Activated CD4-positive, alpha-beta T cell treated with anti-CD3 and anti-CD28 coated beads, Interleukin-2, Interleukin-4, amounts not matched to agents 100 ng/mL and 50 ng/mL, durations not matched to agents 16 hours and 8 hours (primary cell): Measurements from ENCODE around the gene TBX4.
A peak's percentile ranks its signal among the peaks of the same experiment; 100 is the strongest.
"Not testable (repeated sequence)": the region's sequence is repeated elsewhere in the genome, so short reads cannot be mapped to it uniquely, and the experiment has no call there.

Source experiments
- DNase-seq: peaks from one replicate; pipeline ENCODE4 v3.0.0-alpha.2; 2020; ENCODE audit warnings: low spot score

Gene TBX4

DNA sequence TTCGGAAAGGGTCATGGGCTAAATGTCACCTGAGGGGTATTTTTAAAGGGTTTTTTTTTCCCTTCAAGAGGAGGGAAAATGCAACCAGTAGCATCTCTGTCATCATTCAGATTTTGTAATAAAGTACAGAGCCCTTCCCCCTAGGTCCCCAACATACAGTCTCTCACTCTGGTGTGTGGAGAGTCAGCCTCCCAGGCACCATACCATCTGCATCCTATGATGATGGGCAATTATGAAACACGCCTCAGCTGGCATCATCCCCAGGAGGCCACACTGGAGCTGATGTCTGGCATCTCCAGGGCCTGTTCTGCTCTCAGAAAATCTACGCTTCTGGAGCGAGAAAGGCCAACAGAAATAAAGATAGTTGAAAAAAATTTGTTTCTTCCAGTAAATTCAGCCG lies 32.0 kb downstream of the TBX4 start:
- no peak for DNase-seq

- DNase-seq = no peak
Measured at GRCh38 chr17:61485067-61485775, 33.0 kb downstream of the TBX4 start.

DNA sequence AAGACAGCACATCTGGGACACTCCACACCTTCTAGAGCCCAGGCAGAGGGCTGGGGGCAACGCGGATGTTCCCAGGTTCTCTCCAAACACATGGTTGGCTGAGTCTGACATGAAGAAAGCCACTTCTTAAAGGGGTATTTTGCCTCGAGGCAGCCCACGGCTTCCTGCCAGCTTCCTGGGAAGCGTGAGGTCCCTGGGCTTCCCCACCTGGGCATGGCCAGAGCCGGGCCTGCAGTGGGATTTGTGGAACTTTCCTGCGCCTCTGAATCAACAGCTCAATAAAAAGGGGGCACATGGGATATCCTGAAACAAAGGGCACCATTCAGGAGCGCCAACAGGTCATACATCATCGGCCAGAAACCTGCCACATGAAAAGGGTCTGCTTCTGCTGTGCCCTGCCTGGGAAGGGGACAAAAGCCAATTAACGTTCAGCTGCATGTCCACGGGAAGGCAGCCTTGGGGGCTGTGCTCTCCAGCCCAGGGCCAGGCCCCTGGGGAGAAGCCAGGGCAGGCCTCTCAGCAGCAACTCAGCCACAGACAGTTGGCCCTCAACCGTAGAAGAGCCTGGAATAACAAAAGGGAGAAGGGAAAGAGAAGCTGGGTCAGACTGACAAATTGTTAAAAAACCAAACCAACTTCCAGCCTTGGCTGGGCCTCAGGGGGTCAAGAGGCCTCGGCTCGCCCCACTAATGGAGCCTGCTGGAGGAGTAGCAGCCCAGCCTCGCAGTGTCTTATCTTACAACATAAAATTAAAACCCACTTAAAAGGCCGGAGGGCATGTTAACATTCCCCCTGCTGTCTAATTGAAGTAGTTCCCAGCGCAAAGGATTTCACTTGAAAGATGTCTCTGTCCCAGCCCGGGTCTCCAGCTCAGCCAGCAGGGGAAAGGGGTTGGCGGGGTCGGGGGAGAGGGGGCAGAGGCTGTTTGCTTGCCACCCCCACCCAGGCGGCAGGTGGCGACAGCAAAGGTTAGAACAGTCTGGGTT lies 34.2 kb downstream of the TBX4 start:
- DNase-seq = no peak

DNA sequence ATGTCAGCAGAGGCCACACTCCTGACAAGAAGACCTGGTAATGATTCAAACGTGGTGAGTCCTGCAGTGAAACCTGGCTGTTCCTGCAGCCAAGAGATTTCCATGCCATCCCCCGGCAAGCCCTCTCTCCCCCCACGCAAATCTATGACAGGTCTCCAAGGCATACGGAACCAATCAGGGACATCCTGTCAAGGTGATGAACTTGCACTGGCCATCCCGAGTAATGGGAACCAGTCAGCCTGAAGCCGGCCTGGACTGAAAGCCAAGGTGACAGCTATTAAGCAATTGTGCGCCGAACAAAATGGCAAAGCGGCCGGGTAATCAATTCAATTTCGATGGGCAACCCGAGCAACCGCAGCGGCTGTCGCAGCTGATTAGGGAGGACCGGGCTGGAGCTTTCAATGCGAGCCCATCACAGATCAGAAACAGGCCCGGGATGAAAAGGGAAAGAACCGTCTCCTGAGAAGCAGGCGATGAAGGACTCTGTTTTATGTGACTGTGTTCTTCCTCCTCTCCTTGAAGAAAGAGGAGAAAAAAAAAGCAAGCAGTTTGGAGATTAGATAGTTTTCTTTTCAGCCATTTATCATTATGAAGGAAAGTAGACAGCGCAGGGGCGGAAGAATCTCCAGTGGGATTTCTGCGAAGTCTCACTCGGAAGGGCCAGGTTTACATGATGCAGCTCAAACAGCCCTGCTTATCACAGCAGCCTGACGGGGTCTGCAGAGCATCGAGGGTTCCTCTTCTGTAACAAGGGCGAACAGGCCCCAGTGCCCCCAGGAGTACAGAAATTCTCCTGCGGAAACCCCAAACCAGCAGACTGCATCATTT lies 35.2 kb downstream of the TBX4 start:
- no peak for DNase-seq

GRCh38 chr17:61487989-61488595 lies 35.9 kb downstream of the TBX4 start:
- no peak for DNase-seq

DNA sequence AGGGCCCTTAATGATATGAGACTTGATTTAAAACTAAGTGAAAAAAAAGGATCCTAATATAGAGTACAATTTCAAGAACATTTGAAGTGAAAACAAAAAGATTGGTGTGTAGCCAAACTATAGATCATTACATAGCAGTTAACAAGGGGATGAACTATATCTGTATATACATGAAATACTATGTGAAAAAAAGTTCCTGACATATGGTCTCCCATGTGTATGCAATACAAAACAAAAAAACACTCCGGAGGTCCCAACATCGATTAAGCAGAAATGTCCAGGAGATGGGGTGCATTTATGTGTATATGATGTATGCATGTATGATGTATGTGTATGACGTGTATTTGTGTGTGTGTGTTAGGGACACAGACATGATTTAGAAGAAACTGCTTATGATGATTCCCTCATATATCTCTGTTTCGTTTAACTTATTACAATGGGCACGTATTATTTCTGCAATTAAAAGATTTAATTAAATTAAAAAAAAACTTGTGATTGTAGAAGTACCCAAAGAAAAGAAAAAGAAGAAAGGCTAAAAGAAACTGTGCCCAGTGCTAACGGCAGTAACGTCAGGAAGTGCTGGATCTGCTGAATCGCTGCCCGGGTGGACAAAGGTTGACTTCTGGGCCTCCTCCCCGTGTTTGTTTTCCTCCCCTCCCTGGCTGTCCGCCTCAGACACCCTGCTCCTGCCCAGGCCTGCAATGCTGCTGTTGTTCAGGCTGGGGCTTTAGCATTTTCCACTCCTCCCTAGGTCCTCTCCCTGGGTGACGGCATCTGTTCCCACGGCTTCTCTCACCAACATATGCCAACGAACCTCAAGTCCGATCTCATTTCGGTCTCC lies 36.9 kb downstream of the TBX4 start:
- no peak for DNase-seq

- no peak for DNase-seq
Measured at GRCh38 chr17:61489719-61490490, 37.7 kb downstream of the TBX4 start.

GRCh38 chr17:61490540-61490975 lies 38.3 kb downstream of the TBX4 start:
- no peak for DNase-seq

- DNase-seq = no peak
Measured at GRCh38 chr17:61491981-61492380, 39.8 kb downstream of the TBX4 start.

- no peak for DNase-seq
Measured at GRCh38 chr17:61492759-61493526, 40.7 kb downstream of the TBX4 start.

DNA sequence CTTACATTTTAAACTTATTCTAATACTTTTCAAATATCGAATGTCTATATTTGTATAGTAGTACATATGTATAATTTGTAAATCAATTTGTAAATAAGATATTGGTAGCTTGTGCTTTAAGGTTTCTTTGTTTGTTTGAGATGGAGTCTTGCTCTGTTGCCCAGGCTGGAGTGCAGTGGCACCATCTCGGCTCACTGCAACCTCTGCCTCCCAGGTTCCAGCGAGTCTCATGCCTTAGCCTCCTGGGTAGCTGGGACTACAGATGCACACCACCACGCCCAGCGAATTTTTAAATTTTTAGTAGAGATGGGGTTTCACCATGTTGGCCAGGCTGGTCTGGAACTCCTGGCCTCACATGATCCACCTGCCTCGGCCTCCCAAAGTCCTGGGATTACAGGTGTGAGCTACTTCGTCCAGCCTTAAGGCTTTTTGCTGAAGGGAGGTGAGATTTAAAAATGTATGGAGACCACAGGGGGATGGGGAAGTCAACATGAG lies 41.7 kb downstream of the TBX4 start:
- DNase-seq = not testable (repeated sequence)

DNA sequence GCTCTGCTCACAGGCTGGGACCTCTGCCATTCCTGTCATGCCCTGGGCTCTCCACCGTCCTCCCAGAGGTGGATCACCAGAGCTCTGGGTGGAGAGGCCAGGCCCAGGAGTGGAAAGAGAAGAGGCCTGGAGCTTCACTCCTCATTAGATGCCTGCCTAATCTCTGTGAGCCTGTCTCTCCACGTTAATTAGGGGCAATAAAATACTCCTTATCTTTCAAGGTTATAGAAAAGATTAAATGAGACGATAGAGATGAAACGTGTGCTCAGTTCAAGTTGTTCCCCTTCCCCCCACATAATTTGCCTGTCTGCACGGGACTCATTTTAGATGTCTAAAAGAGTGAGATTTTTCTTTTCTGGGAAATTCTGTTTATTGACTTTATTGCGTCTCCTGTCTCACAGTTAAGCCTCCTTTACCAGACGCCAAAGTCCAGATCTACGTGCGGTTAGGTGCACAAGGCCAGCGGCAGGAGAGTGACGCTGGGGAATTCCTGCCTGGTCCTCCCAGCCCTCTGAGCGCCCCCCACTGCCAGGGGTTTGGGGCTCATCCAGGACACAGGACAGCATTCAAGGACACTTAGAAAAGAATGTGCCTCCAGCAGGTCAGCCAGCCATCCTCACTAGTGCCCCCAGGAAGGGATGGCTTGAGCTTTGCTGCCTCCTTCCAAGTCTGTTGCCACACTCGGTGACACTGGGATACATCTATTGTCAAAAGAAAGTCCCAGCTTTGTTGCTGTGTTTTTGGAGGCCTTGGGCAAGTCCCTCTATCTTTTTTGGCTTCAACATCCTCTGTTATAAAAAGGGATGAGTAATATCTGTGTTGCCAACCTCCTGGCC lies 42.3 kb downstream of the TBX4 start:
- no peak for DNase-seq

- peak; percentile 35 for DNase-seq
Measured at GRCh38 chr17:61495161-61495857, 43.1 kb downstream of the TBX4 start.

- no peak for DNase-seq
Measured at GRCh38 chr17:61496174-61496956, 44.1 kb downstream of the TBX4 start.

- DNase-seq = no peak
Measured at GRCh38 chr17:61496957-61497653, 44.9 kb downstream of the TBX4 start.
